ENCODE data around the gene DNAJC18.
A peak's percentile ranks its signal among the peaks of the same experiment; 100 is the strongest.
"Not testable (repeated sequence)": the region's sequence is repeated elsewhere in the genome, so short reads cannot be mapped to it uniquely, and the experiment has no call there.

The DNAJC18 gene

GRCh38 chr5:139451878-139452660 lies 12.7 kb upstream of the DNAJC18 start:
- no peaks in the 10 kb centered on the region for H3K27me3 ChIP-seq (ENCODE audit: control insufficient read depth in 1 of 2, insufficient read depth in 2 of 2, low read length in 2 of 2)
- no peak overlapping the region for H3K9ac ChIP-seq (ENCODE audit: low read depth in 1 of 2, low read length in 2 of 2)
- H3K27ac ChIP-seq (ENCODE audit: low read depth, low read length), result no peak overlapping the region
- H3K36me3 ChIP-seq (ENCODE audit: control insufficient read depth in 1 of 2, insufficient read depth in 2 of 2, low read length in 2 of 2), result no peaks in the 10 kb centered on the region
- H3K4me3 ChIP-seq (ENCODE audit: low read depth in 1 of 2, low read length in 2 of 2), result no peak overlapping the region
- no peaks in the 10 kb centered on the region for H3K4me1 ChIP-seq (ENCODE audit: control insufficient read depth in 1 of 2, insufficient read depth in 2 of 2, low read length in 2 of 2)
- H3K9me3 ChIP-seq (ENCODE audit: control insufficient read depth in 1 of 2, low read length in 2 of 2), result no peaks in the 10 kb centered on the region

GRCh38 chr5:139451176-139451575 lies 11.9 kb upstream of the DNAJC18 start:
- Histone ChIP-seq H3K36me3 (ENCODE audit: control insufficient read depth in 1 of 2, insufficient read depth in 2 of 2, low read length in 2 of 2) (no peaks in the 10 kb centered on the region), H3K9me3 (ENCODE audit: control insufficient read depth in 1 of 2, low read length in 2 of 2) (no peaks in the 10 kb centered on the region), H3K4me3 (ENCODE audit: low read depth in 1 of 2, low read length in 2 of 2) (no peak overlapping the region), H3K4me1 (ENCODE audit: control insufficient read depth in 1 of 2, insufficient read depth in 2 of 2, low read length in 2 of 2) (no peaks in the 10 kb centered on the region), H3K27ac (ENCODE audit: low read depth, low read length) (no peak overlapping the region), H3K9ac (ENCODE audit: low read depth in 1 of 2, low read length in 2 of 2) (no peak overlapping the region), H3K27me3 (ENCODE audit: control insufficient read depth in 1 of 2, insufficient read depth in 2 of 2, low read length in 2 of 2) (no peaks in the 10 kb centered on the region)

- Histone ChIP-seq H3K36me3 (ENCODE audit: control insufficient read depth in 1 of 2, insufficient read depth in 2 of 2, low read length in 2 of 2) (no peaks in the 10 kb centered on the region), H3K4me3 (ENCODE audit: low read depth in 1 of 2, low read length in 2 of 2) (no peak overlapping the region), H3K9ac (ENCODE audit: low read depth in 1 of 2, low read length in 2 of 2) (no peak overlapping the region), H3K27me3 (ENCODE audit: control insufficient read depth in 1 of 2, insufficient read depth in 2 of 2, low read length in 2 of 2) (no peaks in the 10 kb centered on the region), H3K27ac (ENCODE audit: low read depth, low read length) (no peak overlapping the region), H3K9me3 (ENCODE audit: control insufficient read depth in 1 of 2, low read length in 2 of 2) (no peaks in the 10 kb centered on the region), H3K4me1 (ENCODE audit: control insufficient read depth in 1 of 2, insufficient read depth in 2 of 2, low read length in 2 of 2) (no peaks in the 10 kb centered on the region)
Observed at GRCh38 chr5:139446956-139447779, 7.8 kb upstream of the DNAJC18 start.

- Histone ChIP-seq H3K36me3 (ENCODE audit: control insufficient read depth in 1 of 2, insufficient read depth in 2 of 2, low read length in 2 of 2) (no peaks in the 10 kb centered on the region), H3K27ac (ENCODE audit: low read depth, low read length) (no peak overlapping the region), H3K9ac (ENCODE audit: low read depth in 1 of 2, low read length in 2 of 2) (no peak overlapping the region), H3K4me3 (ENCODE audit: low read depth in 1 of 2, low read length in 2 of 2) (no peak overlapping the region), H3K27me3 (ENCODE audit: control insufficient read depth in 1 of 2, insufficient read depth in 2 of 2, low read length in 2 of 2) (no peaks in the 10 kb centered on the region), H3K4me1 (ENCODE audit: control insufficient read depth in 1 of 2, insufficient read depth in 2 of 2, low read length in 2 of 2) (no peaks in the 10 kb centered on the region), H3K9me3 (ENCODE audit: control insufficient read depth in 1 of 2, low read length in 2 of 2) (no peaks in the 10 kb centered on the region)
Observed at GRCh38 chr5:139445325-139446170, 6.2 kb upstream of the DNAJC18 start.

GRCh38 chr5:139443831-139444453 lies 4.6 kb upstream of the DNAJC18 start:
- H3K9ac ChIP-seq (ENCODE audit: low read depth in 1 of 2, low read length in 2 of 2), result no peak overlapping the region
- H3K4me1 ChIP-seq (ENCODE audit: control insufficient read depth in 1 of 2, insufficient read depth in 2 of 2, low read length in 2 of 2), result peaks cover 4 to 8% of the 10 kb centered on the region in 2 donors
- H3K27me3 ChIP-seq (ENCODE audit: control insufficient read depth in 1 of 2, insufficient read depth in 2 of 2, low read length in 2 of 2), result no peaks in the 10 kb centered on the region
- no peak overlapping the region for H3K4me3 ChIP-seq (ENCODE audit: low read depth in 1 of 2, low read length in 2 of 2)
- H3K27ac ChIP-seq (ENCODE audit: low read depth, low read length), result no peak overlapping the region
- no peaks in the 10 kb centered on the region for H3K36me3 ChIP-seq (ENCODE audit: control insufficient read depth in 1 of 2, insufficient read depth in 2 of 2, low read length in 2 of 2)
- H3K9me3 ChIP-seq (ENCODE audit: control insufficient read depth in 1 of 2, low read length in 2 of 2), result no peaks in the 10 kb centered on the region

GRCh38 chr5:139440416-139440815 lies 1.1 kb upstream of the DNAJC18 start:
- not testable (repeated sequence) for H3K27me3 ChIP-seq (ENCODE audit: control insufficient read depth in 1 of 2, insufficient read depth in 2 of 2, low read length in 2 of 2); H3K36me3 ChIP-seq (ENCODE audit: control insufficient read depth in 1 of 2, insufficient read depth in 2 of 2, low read length in 2 of 2); H3K9ac ChIP-seq (ENCODE audit: low read depth in 1 of 2, low read length in 2 of 2)

GRCh38 chr5:139438707-139439012 lies 665 bp downstream of the DNAJC18 start:
- Histone ChIP-seq H3K27ac (ENCODE audit: low read depth, low read length) (no peak overlapping the region), H3K4me3 (ENCODE audit: low read depth in 1 of 2, low read length in 2 of 2) (peak overlapping the region; percentile 83 to 93), H3K9ac (ENCODE audit: low read depth in 1 of 2, low read length in 2 of 2) (peak overlapping the region in 1 of 2 donors; percentile 88)

More at GRCh38 chr5:139440416-139440815, 1.1 kb upstream of the DNAJC18 start:
- H3K4me3 ChIP-seq (ENCODE audit: low read depth in 1 of 2, low read length in 2 of 2); H3K9me3 ChIP-seq (ENCODE audit: control insufficient read depth in 1 of 2, low read length in 2 of 2); H3K27ac ChIP-seq (ENCODE audit: low read depth, low read length): not testable (repeated sequence)
- peaks cover 12 to 16% of the 10 kb centered on the region in 2 donors for H3K4me1 ChIP-seq (ENCODE audit: control insufficient read depth in 1 of 2, insufficient read depth in 2 of 2, low read length in 2 of 2)

GRCh38 chr5:139435676-139436075 lies 3.6 kb downstream of the DNAJC18 start:
- Histone ChIP-seq H3K36me3 (ENCODE audit: control insufficient read depth in 1 of 2, insufficient read depth in 2 of 2, low read length in 2 of 2) (no peaks in the 10 kb centered on the region), H3K27ac (ENCODE audit: low read depth, low read length) (no peak overlapping the region)

More at GRCh38 chr5:139438707-139439012, 665 bp downstream of the DNAJC18 start:
- Histone ChIP-seq H3K4me1 (ENCODE audit: control insufficient read depth in 1 of 2, insufficient read depth in 2 of 2, low read length in 2 of 2) (peaks cover 12 to 16% of the 10 kb centered on the region in 2 donors), H3K27me3 (ENCODE audit: control insufficient read depth in 1 of 2, insufficient read depth in 2 of 2, low read length in 2 of 2) (no peaks in the 10 kb centered on the region), H3K36me3 (ENCODE audit: control insufficient read depth in 1 of 2, insufficient read depth in 2 of 2, low read length in 2 of 2) (no peaks in the 10 kb centered on the region), H3K9me3 (ENCODE audit: control insufficient read depth in 1 of 2, low read length in 2 of 2) (no peaks in the 10 kb centered on the region)

GRCh38 chr5:139431706-139432105 lies 7.6 kb downstream of the DNAJC18 start:
- Histone ChIP-seq H3K27me3 (ENCODE audit: control insufficient read depth in 1 of 2, insufficient read depth in 2 of 2, low read length in 2 of 2) (no peaks in the 10 kb centered on the region), H3K36me3 (ENCODE audit: control insufficient read depth in 1 of 2, insufficient read depth in 2 of 2, low read length in 2 of 2) (no peaks in the 10 kb centered on the region), H3K4me3 (ENCODE audit: low read depth in 1 of 2, low read length in 2 of 2) (no peak overlapping the region), H3K9ac (ENCODE audit: low read depth in 1 of 2, low read length in 2 of 2) (no peak overlapping the region), H3K4me1 (ENCODE audit: control insufficient read depth in 1 of 2, insufficient read depth in 2 of 2, low read length in 2 of 2) (no peaks in the 10 kb centered on the region), H3K27ac (ENCODE audit: low read depth, low read length) (no peak overlapping the region), H3K9me3 (ENCODE audit: control insufficient read depth in 1 of 2, low read length in 2 of 2) (no peaks in the 10 kb centered on the region)

More at GRCh38 chr5:139435676-139436075, 3.6 kb downstream of the DNAJC18 start:
- Histone ChIP-seq H3K4me1 (ENCODE audit: control insufficient read depth in 1 of 2, insufficient read depth in 2 of 2, low read length in 2 of 2) (peaks cover 12 to 16% of the 10 kb centered on the region in 2 donors), H3K4me3 (ENCODE audit: low read depth in 1 of 2, low read length in 2 of 2) (no peak overlapping the region), H3K27me3 (ENCODE audit: control insufficient read depth in 1 of 2, insufficient read depth in 2 of 2, low read length in 2 of 2) (no peaks in the 10 kb centered on the region), H3K9ac (ENCODE audit: low read depth in 1 of 2, low read length in 2 of 2) (no peak overlapping the region), H3K9me3 (ENCODE audit: control insufficient read depth in 1 of 2, low read length in 2 of 2) (no peaks in the 10 kb centered on the region)

All from duodenal mucosa (tissue), 2 donors.